Coronary artery (tissue), 2 donors: ENCODE results near the gene ZNF441.
A peak's percentile ranks its signal among the peaks of the same experiment; 100 is the strongest.
"Not testable (repeated sequence)": the region's sequence is repeated elsewhere in the genome, so short reads cannot be mapped to it uniquely, and the experiment has no call there.

Source experiments
- DNase-seq: peaks from one replicate; pipeline ENCODE4 v3.0.0-alpha.2; 2017; ENCODE audit warnings: low spot score
- H3K27ac ChIP-seq, 2 donors: fragments of 200-600 bp; sonication (generic); one replicate each; pipeline ENCODE4 v1.5.1; 2016 to 2019
- H3K4me3 ChIP-seq: fragments of 200-600 bp; sonication (generic); 2 replicates; pipeline ENCODE4 v1.5.1; 2016; ENCODE audit warnings: mild to moderate bottlenecking, moderate library complexity
- TF ChIP-seq, protein P1 (sequence below): fragments of 200-600 bp; sonication (generic); IDR thresholded peaks from one replicate; pipeline ENCODE4 v1.5.1; 2019; ENCODE audit warnings: antibody characterized with exemption

Gene ZNF441

GRCh38 chr19:11821474-11822109, 54.8 kb downstream of the ZNF441 start:
- DNase-seq: no peak
- Histone ChIP-seq H3K27ac (no peak overlapping the region), H3K4me3 (no peak overlapping the region)
- TF ChIP-seq, protein P1, sequence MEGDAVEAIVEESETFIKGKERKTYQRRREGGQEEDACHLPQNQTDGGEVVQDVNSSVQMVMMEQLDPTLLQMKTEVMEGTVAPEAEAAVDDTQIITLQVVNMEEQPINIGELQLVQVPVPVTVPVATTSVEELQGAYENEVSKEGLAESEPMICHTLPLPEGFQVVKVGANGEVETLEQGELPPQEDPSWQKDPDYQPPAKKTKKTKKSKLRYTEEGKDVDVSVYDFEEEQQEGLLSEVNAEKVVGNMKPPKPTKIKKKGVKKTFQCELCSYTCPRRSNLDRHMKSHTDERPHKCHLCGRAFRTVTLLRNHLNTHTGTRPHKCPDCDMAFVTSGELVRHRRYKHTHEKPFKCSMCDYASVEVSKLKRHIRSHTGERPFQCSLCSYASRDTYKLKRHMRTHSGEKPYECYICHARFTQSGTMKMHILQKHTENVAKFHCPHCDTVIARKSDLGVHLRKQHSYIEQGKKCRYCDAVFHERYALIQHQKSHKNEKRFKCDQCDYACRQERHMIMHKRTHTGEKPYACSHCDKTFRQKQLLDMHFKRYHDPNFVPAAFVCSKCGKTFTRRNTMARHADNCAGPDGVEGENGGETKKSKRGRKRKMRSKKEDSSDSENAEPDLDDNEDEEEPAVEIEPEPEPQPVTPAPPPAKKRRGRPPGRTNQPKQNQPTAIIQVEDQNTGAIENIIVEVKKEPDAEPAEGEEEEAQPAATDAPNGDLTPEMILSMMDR: no peak

- H3K27ac ChIP-seq, H3K4me3 ChIP-seq, DNase-seq: not testable (repeated sequence)
Measured at GRCh38 chr19:11828957-11829876, 62.4 kb downstream of the ZNF441 start.

GRCh38 chr19:11832253-11832912, 65.6 kb downstream of the ZNF441 start:
- DNase-seq: no peak
- no peak overlapping the region for H3K27ac ChIP-seq
- TF ChIP-seq, protein P1: no peak
- peak overlapping the region; percentile 22 for H3K4me3 ChIP-seq

DNA sequence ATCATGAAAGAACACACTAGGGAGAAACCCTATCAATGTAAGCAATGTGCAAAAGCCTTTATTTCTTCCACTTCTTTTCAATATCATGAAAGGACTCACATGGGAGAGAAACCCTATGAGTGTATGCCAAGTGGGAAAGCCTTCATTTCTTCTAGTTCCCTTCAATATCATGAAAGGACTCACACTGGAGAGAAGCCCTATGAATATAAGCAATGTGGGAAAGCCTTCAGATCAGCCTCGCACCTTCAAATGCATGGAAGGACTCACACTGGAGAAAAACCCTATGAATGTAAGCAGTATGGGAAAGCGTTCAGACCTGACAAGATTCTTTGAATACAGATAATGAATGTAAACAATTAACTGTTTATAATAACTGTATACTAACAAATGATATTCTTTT, 66.7 kb downstream of the ZNF441 start:
- DNase-seq: no peak
- Histone ChIP-seq H3K4me3 (peak overlapping the region; percentile 0), H3K27ac (no peak overlapping the region)
- TF ChIP-seq, protein P1: no peak
